SH-SY5Y (cell line): ENCODE measurements around the gene RREB1.

Experiments used
- GATA2 ChIP-seq: IDR thresholded peaks from 2 replicates; pipeline ENCODE4 v1.6.1; 2011; ENCODE audit warnings: mild to moderate bottlenecking, low read depth, low read length
- GATA3 ChIP-seq: IDR thresholded peaks from 2 replicates; pipeline ENCODE4 v1.6.1; 2011; ENCODE audit warnings: low read depth, mild to moderate bottlenecking, low read length, moderate library complexity

RREB1 gene

DNA sequence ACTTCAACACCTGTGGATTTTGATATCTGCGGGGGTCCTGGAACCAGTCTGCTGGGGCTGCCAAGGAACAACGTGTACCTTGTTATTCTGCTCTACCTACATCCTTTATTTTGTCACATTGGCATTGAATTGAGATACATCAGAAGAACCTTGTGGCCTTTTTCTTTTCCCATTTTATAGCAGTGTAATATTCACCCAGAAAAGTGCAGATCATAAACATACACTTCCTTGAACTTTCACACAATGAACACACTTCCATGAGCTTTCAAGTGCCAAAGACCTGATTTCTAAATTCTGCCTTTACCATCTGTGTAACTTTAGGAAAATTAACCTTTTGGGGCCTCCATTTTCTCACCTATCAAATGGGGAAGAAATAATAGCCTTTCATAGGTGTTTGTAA, 29.9 kb upstream of the RREB1 start:
- no peak for TF ChIP-seq GATA2
- no peak for TF ChIP-seq GATA3

DNA sequence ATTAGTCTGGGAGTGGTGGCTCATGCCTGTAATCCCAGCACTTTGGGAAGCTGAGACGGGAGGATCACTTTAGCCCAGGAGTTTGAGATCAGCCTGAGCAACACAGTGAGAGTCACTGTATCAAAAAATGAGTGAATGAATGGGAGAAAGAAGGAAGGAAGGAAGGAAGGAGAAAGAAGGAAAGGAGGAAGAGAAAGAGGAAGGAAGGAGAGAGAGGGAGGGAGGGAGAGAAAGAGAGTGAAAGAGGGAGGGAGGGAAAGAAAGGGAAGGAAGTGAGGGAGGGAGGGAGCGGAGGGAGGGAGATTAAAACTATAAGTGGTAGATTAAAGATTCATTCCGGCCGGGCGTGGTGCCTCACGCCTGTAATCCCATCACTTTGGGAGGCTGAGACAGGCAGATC, 28.9 kb upstream of the RREB1 start:
- TF ChIP-seq GATA2 = no peak
- TF ChIP-seq GATA3 = no peak

- TF ChIP-seq GATA2 = no peak
- no peak for TF ChIP-seq GATA3
These were observed 27.4 kb upstream of the RREB1 start for GRCh38 chr6:7080311-7080710.

- TF ChIP-seq GATA2 = no peak
- no peak for TF ChIP-seq GATA3
These were observed 21.9 kb upstream of the RREB1 start for GRCh38 chr6:7085911-7086310.

- TF ChIP-seq GATA2 = no peak
- TF ChIP-seq GATA3 = no peak
These were observed 21.3 kb upstream of the RREB1 start for GRCh38 chr6:7086488-7086887.

GRCh38 chr6:7087066-7087465, 20.7 kb upstream of the RREB1 start:
- TF ChIP-seq GATA3 = no peak
- no peak for TF ChIP-seq GATA2

DNA sequence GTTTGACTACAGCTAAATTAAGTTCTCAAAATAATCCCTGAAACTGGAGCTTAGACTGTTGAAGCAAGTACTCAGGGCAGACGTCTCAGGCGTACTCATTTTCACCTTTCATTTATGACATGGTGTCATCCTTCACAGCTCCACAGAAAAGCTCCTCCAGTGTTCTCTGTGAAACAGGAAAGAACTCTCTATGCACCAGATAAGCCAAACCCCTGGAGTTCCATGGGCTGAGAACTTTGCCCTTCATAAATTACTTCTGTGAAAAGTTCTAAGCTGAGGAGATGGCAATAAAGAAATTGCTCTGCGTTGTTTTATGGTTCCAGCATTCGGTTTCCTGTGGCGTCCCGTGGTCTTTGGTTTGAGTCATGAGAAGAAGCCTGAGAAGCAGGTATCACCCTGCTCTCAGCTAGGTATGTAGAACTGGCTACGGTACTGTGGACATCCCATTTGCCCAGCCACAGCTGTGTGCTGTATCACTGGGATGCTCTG, 20.2 kb upstream of the RREB1 start:
- TF ChIP-seq GATA3 = no peak
- no peak for TF ChIP-seq GATA2

GRCh38 chr6:7088076-7088742, 19.6 kb upstream of the RREB1 start:
- no peak for TF ChIP-seq GATA2

GRCh38 chr6:7098993-7099392, 8.8 kb upstream of the RREB1 start:
- TF ChIP-seq GATA2 (no peak), GATA3 (no peak)

GRCh38 chr6:7100072-7100752, 7.5 kb upstream of the RREB1 start:
- TF ChIP-seq GATA2 (no peak), GATA3 (no peak)

- TF ChIP-seq GATA3 = no peak
- no peak for TF ChIP-seq GATA2
These were observed 7.0 kb upstream of the RREB1 start for GRCh38 chr6:7100753-7101081.

DNA sequence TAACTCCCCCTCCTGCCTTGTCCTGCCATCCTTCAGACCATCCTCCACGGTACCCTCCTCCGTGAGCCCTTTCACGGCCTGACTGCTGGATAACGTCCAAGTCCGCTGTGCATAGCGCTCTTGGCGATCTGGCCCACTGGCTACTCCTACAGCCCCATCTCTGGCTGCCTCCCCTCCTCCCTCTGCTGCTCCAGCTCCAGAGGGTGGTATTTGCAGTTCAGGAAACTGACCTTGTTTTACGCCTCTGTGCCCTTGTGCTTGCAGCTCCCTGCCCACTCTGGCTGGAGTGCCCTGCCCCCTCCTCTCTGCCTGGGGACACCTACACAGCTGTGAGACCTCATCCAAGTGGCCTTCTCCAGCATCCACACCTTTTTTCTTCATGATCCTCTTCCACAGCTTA, 6.5 kb upstream of the RREB1 start:
- TF ChIP-seq GATA2 (no peak), GATA3 (no peak)

DNA sequence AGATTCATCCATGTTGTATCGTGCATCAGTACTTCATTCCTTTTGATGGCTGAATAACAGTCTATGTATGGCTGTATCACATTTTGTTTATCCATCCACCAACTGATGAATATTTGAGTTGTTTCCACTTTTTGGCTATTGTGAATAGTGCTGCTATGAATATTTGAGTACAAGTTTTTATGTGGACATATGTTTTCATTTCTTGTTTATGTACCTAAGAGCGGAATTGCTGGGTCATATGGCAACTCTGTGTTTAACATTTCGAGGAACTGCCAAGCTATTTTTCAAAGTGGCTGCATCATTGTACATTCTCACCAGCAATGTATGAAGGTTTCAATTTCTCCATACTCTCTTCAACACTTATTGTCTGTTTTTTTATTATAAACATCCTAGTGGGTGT, 3.0 kb upstream of the RREB1 start:
- TF ChIP-seq GATA3 (no peak), GATA2 (no peak)

DNA sequence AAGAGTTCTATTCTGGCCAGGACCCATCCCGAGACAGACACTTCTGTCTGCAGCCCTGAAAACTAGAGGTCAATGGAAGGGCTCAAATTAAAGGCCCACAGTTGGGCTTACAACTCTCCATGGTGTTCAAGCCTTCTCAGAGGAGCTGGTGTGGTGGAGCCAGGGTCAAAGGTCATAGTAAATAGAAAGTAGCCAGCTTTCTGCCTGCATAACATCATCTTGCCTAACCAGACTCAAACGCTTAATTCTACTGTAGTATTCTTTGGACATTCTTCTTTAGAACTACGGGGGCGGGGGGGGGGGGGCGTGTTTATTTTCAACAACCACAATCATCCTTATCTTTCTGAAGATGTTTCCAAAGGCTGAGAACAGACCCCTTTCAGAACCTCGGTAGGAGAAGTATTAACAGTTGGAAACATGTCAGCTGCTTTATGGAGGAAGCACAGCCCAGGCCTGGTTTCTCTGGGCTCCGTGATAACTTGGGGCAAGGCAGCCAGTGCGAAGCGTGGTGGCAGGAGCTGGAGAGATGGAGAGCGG, 1.5 kb upstream of the RREB1 start:
- TF ChIP-seq GATA3 (no peak), GATA2 (no peak)

DNA sequence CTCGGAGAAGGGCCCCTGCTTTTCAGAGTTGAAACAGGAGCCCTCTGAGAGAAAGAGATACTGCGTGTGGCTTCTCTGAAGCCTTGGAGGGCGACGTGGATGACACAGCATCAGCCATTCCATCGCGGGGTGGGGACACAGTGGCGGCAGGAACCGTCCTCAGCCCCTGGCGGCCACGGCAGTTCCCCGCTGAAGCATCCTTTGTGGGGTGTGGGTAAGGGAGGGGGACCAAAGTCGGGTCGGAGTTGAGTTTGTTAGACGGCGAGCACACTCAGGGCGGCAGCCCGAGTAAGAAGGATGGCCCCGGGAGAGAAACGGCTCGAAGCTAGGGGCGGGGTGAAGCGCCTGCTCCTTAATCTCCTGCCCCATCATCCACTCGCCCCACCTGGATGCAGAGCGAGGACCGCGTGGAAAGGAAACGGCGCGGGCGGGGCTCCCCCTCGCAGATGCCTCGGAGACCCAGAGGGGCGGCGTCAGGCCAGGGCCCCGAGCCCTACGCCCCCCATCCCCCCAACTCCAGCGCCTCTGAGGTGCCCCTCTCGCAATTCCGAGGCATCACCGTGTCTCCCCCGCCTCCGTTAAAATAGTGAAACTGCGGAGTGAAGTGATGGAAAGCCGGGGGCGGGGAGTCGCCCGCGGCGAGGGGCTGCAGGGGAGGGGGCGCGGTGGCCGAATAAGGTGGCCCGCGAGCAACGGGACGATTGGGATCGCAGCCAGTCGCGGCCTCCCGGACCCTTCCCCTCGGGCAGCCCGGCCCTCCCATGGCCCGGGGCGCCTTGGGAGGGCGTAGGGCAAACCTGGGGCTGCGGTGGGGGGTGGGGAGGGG, 796 bp upstream of the RREB1 start:
- no peak for TF ChIP-seq GATA3
- TF ChIP-seq GATA2 = no peak
